SH-SY5Y (cell line): Measurements from ENCODE around the gene SAMM50.

Source experiments
- GATA2 ChIP-seq: IDR thresholded peaks from 2 replicates; pipeline ENCODE4 v1.6.1; 2011; ENCODE audit warnings: mild to moderate bottlenecking, low read depth, low read length
- GATA3 ChIP-seq: IDR thresholded peaks from 2 replicates; pipeline ENCODE4 v1.6.1; 2011; ENCODE audit warnings: low read depth, mild to moderate bottlenecking, low read length, moderate library complexity

GRCh38 chr22:43983808-43984207, 28.6 kb downstream of the SAMM50 start:
- no peak for TF ChIP-seq GATA3
- TF ChIP-seq GATA2: no peak
